DND-41 (cell line): ENCODE data around the gene NEU4.

Source experiments
- ATAC-seq: fragments of 200-7000 bp; cut with Tn5 transposase; 3 replicates; pipeline ENCODE4 v1.9.1; 2021; ENCODE audit warnings: low read depth; ENCODE audit not compliant: insufficient read depth
- DNase-seq: peaks from one replicate; pipeline ENCODE4 v3.0.0-alpha.2; 2020
- H2AFZ ChIP-seq: 2 replicates; pipeline ENCODE4 v1.6.0; 2012; ENCODE audit warnings: low read depth, low read length
- H3K27ac ChIP-seq: 2 replicates; pipeline ENCODE4 v1.5.1; 2012; ENCODE audit warnings: low read length, inconsistent platforms
- H3K27me3 ChIP-seq: fragments of 200-600 bp; sonication (generic); 2 replicates; pipeline ENCODE4 v1.6.0; 2012; ENCODE audit warnings: low read length, mild to moderate bottlenecking, inconsistent platforms; ENCODE audit not compliant: insufficient read depth, poor library complexity
- H3K36me3 ChIP-seq: 2 replicates; pipeline ENCODE4 v1.5.1; 2012; ENCODE audit warnings: low read length, inconsistent platforms; ENCODE audit not compliant: insufficient read depth
- H3K4me1 ChIP-seq: 2 replicates; pipeline ENCODE4 v1.5.1; 2012; ENCODE audit warnings: mild to moderate bottlenecking, low read length; ENCODE audit not compliant: insufficient read depth
- H3K4me2 ChIP-seq: 2 replicates; pipeline ENCODE4 v1.6.0; 2012; ENCODE audit warnings: mild to moderate bottlenecking, moderate library complexity, low read length, inconsistent platforms; ENCODE audit not compliant: insufficient read depth
- H3K4me3 ChIP-seq, 2 experiments: fragments of 200-600 bp in 1 of 2; shearing (Covaris generic) in 1 of 2; 2 replicates each; pipeline ENCODE4 v1.5.1; 2012 to 2016; ENCODE audit warnings: inconsistent platforms in 2 of 2, low read length in 2 of 2, mild to moderate bottlenecking in 2 of 2, low read depth in 1 of 2, moderate library complexity in 1 of 2
- H3K79me2 ChIP-seq: 2 replicates; pipeline ENCODE4 v1.6.0; 2012; ENCODE audit warnings: low read length, inconsistent platforms; ENCODE audit not compliant: insufficient read depth
- H3K9ac ChIP-seq: 2 replicates; pipeline ENCODE4 v1.6.0; 2012; ENCODE audit warnings: low read depth, mild to moderate bottlenecking, inconsistent platforms, low read length, moderate library complexity
- H3K9me3 ChIP-seq: 2 replicates; pipeline ENCODE4 v1.5.1; 2012; ENCODE audit warnings: low read length, moderate library complexity, mild to moderate bottlenecking, inconsistent platforms; ENCODE audit not compliant: insufficient read depth, severe bottlenecking
- H4K20me1 ChIP-seq: 2 replicates; pipeline ENCODE4 v1.6.0; 2012; ENCODE audit warnings: low read length; ENCODE audit not compliant: insufficient read depth
- EZH2 ChIP-seq: IDR thresholded peaks from 3 replicates; pipeline ENCODE4 v1.6.1; 2012; ENCODE audit warnings: borderline replicate concordance, low read depth, mild to moderate bottlenecking, moderate library complexity, low read length, inconsistent platforms; ENCODE audit not compliant: severe bottlenecking
- TF ChIP-seq, protein P1 (sequence below): IDR thresholded peaks from 2 replicates; pipeline ENCODE4 v1.5.1; 2012; ENCODE audit warnings: borderline replicate concordance, low read length, moderate library complexity, mild to moderate bottlenecking; ENCODE audit not compliant: poor library complexity, severe bottlenecking; ENCODE audit errors: extremely low read depth

Gene NEU4

DNA sequence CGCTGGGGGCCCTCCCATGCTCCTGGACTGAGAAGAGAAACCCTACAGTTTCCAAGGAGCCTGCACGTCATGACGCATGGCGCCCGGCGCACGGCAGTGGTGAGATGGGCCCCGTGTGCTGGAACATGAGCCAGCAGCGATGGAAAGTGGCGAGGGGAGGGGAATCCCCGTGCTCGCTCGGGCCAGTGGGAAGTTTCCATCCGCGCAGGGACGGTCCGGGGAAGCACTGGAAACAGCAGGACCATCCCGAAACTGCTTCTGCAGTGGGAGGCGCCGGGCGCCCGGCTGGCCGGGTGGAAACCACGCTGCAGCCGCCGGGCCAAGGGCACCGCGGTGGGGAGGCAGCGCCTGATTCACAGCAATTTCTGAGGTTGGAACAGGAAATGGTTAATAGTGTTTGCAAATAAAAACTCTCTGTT lies 54.6 kb downstream of the NEU4 start:
- peak overlapping the region; percentile 41; the same call in 1 of the 2 replicates for H3K4me2 ChIP-seq
- no peaks in the 10 kb centered on the region for H3K79me2 ChIP-seq
- no peak for ATAC-seq
- H3K4me3 ChIP-seq: no peak overlapping the region
- H2AFZ ChIP-seq: no peak overlapping the region
- H3K27ac ChIP-seq: no peak overlapping the region
- no peak for TF ChIP-seq EZH2
- TF ChIP-seq, protein P1, sequence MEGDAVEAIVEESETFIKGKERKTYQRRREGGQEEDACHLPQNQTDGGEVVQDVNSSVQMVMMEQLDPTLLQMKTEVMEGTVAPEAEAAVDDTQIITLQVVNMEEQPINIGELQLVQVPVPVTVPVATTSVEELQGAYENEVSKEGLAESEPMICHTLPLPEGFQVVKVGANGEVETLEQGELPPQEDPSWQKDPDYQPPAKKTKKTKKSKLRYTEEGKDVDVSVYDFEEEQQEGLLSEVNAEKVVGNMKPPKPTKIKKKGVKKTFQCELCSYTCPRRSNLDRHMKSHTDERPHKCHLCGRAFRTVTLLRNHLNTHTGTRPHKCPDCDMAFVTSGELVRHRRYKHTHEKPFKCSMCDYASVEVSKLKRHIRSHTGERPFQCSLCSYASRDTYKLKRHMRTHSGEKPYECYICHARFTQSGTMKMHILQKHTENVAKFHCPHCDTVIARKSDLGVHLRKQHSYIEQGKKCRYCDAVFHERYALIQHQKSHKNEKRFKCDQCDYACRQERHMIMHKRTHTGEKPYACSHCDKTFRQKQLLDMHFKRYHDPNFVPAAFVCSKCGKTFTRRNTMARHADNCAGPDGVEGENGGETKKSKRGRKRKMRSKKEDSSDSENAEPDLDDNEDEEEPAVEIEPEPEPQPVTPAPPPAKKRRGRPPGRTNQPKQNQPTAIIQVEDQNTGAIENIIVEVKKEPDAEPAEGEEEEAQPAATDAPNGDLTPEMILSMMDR: no peak
- peaks cover 79% of the 10 kb centered on the region for H3K4me1 ChIP-seq
- no peaks in the 10 kb centered on the region for H3K9me3 ChIP-seq
- H3K9ac ChIP-seq: no peak overlapping the region
- no peaks in the 10 kb centered on the region for H3K36me3 ChIP-seq
- peaks cover 9% of the 10 kb centered on the region for H3K27me3 ChIP-seq
- peaks cover 37% of the 10 kb centered on the region for H4K20me1 ChIP-seq
- peak; percentile 49 for DNase-seq

DNA sequence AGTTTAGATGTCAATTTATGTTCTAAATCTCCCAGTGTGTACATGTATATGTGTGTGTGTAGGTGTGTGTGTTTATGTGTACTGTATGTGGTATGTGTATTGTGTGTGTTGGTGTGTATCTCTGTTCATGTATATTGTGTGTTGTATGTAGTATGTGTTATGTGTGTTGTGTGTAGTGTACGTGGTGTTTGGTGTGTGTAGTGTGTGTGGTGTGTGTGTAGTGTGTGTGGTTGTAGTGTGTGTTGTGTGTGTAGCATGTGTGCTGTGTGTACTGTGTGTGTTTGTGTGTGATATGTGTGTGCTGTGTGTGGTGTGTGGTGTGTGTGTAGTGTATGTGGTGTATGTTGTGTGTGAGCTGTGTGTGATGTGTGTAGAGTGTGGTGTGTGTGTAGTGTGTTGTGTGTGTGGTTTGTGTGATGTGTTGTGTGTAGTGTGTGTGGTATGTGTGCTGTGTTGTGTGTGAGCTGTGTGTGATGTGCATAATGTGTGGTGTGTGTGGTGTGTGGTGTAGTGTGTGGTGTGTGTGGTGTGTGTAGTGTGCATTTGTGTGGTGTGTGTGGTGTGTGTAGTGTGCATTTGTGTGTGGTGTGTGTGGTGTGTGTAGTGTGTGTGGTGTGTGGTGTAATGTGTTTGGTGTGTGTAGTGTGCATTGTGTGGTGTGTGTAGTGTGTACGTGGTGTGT lies 55.3 kb downstream of the NEU4 start:
- H4K20me1 ChIP-seq: peaks cover 37% of the 10 kb centered on the region
- peak overlapping the region; percentile 48 for H3K27ac ChIP-seq

DNA sequence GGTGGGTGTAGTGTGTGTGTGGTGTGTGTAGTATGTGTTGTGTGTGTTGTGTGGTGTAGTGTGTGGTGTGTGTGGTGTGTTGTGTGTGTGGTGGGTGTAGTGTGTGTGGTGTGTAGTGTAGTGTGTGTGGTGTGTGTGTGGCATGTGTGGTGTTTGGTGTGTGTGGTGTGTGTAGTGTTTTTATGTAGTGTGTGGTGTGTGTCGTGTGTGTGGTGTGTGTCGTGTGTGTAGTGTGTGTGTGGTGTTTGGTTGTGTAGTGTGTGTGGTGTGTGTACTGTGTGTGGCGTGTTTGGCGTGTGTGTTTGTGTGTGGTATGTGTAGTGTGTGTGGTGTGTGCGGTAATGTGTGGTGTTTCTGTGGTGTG lies 55.8 kb downstream of the NEU4 start:
- Histone ChIP-seq H3K36me3 (no peaks in the 10 kb centered on the region), H3K4me2 (no peak overlapping the region), H3K9ac (no peak overlapping the region), H3K27me3 (peaks cover 9% of the 10 kb centered on the region), H3K27ac (peak overlapping the region; percentile 48; the same call in 1 of the 2 replicates), H2AFZ (no peak overlapping the region), H3K9me3 (no peaks in the 10 kb centered on the region), H4K20me1 (peaks cover 35% of the 10 kb centered on the region), H3K4me3 (no peak overlapping the region), H3K4me1 (peaks cover 79% of the 10 kb centered on the region), H3K79me2 (no peaks in the 10 kb centered on the region)
- TF ChIP-seq, protein P1: no peak
- TF ChIP-seq EZH2: no peak
- DNase-seq: no peak
- no peak for ATAC-seq

More for the DNA sequence above, 55.3 kb downstream of the NEU4 start:
- no peak for DNase-seq
- Histone ChIP-seq H3K4me2 (peak overlapping the region; percentile 41), H3K79me2 (no peaks in the 10 kb centered on the region), H3K27me3 (peaks cover 9% of the 10 kb centered on the region), H3K9me3 (no peaks in the 10 kb centered on the region), H3K36me3 (no peaks in the 10 kb centered on the region), H3K4me3 (0 out of 4 replicates have a peak overlapping the region, but pooled peaks of 1 of the 2 experiments have one; percentile 1), H2AFZ (no peak overlapping the region), H3K9ac (no peak overlapping the region), H3K4me1 (peaks cover 79% of the 10 kb centered on the region)
- ATAC-seq: no peak
- TF ChIP-seq, protein P1: no peak
- TF ChIP-seq EZH2: no peak
